ENCODE results near the gene XPO1.

Gene XPO1

DNA sequence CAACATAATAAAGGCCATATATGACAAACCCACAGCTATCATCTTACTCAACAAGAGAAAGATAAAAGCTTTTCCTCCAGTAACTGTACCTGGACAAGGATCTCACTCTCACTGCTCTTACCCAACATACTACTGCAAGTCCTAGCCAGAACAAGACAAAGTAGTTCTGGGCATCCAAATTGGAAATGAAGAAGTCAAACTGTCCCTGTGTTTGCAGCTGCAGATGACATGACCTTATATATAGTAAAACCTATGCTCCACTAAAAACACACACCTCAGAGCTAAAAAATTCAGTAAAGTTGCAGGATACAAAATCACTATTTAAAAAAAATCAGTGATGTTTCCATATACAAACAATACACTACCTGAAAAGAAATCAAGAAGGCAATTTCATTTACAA lies 99.5 kb downstream of the XPO1 start:
- no peak for TF ChIP-seq CTCF (IDR thresholded peaks at IDR 0.05; ENCODE audit: insufficient read depth, low read depth, low read length, missing control alignments)
- no peak overlapping the region for H3K4me3 ChIP-seq (ENCODE audit: low read length)
- no peak for DNase-seq (ENCODE audit: low read depth)

DNA sequence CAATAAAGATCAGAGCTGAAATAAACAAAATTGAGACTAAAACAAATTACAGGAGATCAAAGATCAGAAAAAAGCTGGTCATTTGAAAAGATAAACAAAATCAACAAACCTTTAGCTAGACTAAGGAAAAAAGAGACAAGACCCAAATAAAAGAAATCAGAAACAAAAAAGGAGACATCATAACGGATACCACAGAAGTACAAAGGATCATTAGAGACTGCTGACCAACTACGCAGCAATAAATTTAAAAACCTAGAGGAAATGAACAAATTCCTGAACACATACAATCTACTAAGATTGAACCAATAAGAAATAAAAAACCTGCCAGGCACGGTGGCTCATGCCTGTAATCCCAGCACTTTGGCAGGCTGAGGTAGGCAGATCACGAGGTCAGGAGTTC lies 101.0 kb downstream of the XPO1 start:
- TF ChIP-seq CTCF (IDR thresholded peaks at IDR 0.05; ENCODE audit: insufficient read depth, low read depth, low read length, missing control alignments), result no peak
- DNase-seq (ENCODE audit: low read depth), result no peak
- no peak overlapping the region for H3K4me3 ChIP-seq (ENCODE audit: low read length)

GRCh38 chr2:61436092-61436491 lies 102.1 kb downstream of the XPO1 start:
- no peak for DNase-seq (ENCODE audit: low read depth)
- no peak overlapping the region for H3K4me3 ChIP-seq (ENCODE audit: low read length)
- TF ChIP-seq CTCF (IDR thresholded peaks at IDR 0.05; ENCODE audit: insufficient read depth, low read depth, low read length, missing control alignments), result no peak

GRCh38 chr2:61435291-61435690 lies 102.9 kb downstream of the XPO1 start:
- DNase-seq (ENCODE audit: low read depth), result no peak
- no peak overlapping the region for H3K4me3 ChIP-seq (ENCODE audit: low read length)
- no peak for TF ChIP-seq CTCF (IDR thresholded peaks at IDR 0.05; ENCODE audit: insufficient read depth, low read depth, low read length, missing control alignments)

GRCh38 chr2:61434314-61434713 lies 103.8 kb downstream of the XPO1 start:
- no peak for TF ChIP-seq CTCF (IDR thresholded peaks at IDR 0.05; ENCODE audit: insufficient read depth, low read depth, low read length, missing control alignments)
- H3K4me3 ChIP-seq (ENCODE audit: low read length), result no peak overlapping the region
- no peak for DNase-seq (ENCODE audit: low read depth)

- DNase-seq (ENCODE audit: low read depth), result no peak
- H3K4me3 ChIP-seq (ENCODE audit: low read length), result no peak overlapping the region
- TF ChIP-seq CTCF (IDR thresholded peaks at IDR 0.05; ENCODE audit: insufficient read depth, low read depth, low read length, missing control alignments), result no peak
Measured at GRCh38 chr2:61433606-61434005, 104.5 kb downstream of the XPO1 start.

DNA sequence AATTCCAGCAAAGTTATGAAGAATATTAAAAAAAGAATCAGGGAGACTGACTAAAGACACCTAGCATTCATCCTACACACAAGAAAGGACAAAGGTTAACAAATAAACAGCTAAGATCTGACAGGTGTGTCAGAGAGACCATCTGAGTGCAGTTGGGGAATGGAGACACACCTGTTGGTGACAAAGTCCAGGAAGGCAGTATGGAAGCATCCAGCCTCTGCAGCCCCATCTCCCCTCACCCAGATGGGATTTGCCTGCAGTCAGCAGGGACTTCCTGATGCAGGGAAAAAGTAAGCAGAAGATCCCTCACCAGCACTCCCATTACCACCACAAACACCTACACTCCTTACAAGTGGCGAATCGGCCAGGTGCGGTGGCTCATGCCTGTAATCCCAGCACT lies 105.2 kb downstream of the XPO1 start:
- H3K4me3 ChIP-seq (ENCODE audit: low read length), result no peak overlapping the region
- DNase-seq (ENCODE audit: low read depth), result no peak
- TF ChIP-seq CTCF (IDR thresholded peaks at IDR 0.05; ENCODE audit: insufficient read depth, low read depth, low read length, missing control alignments), result no peak

All from epithelial cell of esophagus (primary cell).